ENCODE data around the gene GARIN5B.

GARIN5B gene

DNA sequence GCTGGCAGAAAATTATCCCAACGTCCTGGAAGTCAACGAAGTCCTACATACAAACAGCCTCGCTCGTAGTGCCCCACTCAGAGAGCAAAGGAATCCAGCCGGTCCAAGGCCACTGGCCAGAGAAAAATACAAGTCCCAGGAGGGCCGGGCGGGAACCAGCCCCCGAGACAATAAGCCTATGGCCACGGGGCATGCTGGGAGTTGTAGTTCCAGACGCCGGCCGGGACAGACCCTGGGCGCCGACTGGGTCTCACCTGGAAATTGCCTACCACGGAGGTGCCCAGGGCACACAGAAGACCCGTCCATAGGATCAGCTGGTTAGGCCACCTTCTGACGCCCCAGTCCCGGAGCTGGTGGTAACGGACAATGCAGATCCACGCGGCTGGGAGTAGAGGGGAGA lies 43.3 kb downstream of the GARIN5B start:
- peak; percentile 91 for DNase-seq

DNA sequence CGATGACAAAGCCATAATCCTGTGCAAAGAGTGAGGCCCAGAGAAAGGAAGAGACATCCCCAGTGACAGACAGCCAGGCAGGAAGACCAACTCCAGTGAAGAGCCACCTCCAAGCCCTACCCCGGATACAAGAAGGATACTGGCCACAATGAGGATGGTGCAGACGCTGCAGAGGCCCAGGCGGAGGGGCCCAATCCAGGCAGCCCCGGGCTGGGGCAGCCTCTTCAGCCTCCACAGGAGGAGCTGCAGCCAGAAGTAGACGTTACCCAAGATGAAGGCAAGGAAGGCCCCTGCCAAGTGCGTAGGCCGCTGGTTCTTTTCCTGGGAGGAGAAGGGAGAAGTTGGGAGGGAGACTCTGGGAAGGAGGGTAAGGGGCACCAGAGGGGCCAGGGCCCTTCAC lies 46.4 kb downstream of the GARIN5B start:
- DNase-seq = no peak

GRCh38 chr19:55315956-55316525 lies 47.0 kb downstream of the GARIN5B start:
- DNase-seq = no peak

DNA sequence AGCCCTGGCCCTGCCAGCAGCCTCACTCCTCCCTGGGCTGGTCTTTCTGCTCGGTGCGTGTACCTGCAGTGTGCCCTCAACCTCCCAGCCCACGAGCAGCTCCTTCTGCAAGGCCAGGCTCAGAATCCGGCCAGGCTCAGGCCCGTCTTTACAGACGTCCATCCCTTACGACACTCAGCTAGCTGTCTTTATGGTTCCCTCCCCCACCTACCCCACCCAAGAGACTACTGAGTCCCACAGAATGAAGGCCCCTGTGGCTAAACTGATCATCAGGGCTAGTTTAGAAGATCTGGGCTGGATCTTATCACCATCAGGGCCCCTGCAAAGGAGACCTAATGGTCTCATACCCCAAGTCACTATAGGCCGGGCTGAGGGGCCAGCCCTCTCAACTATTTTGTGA lies 48.7 kb downstream of the GARIN5B start:
- DNase-seq = no peak

DNA sequence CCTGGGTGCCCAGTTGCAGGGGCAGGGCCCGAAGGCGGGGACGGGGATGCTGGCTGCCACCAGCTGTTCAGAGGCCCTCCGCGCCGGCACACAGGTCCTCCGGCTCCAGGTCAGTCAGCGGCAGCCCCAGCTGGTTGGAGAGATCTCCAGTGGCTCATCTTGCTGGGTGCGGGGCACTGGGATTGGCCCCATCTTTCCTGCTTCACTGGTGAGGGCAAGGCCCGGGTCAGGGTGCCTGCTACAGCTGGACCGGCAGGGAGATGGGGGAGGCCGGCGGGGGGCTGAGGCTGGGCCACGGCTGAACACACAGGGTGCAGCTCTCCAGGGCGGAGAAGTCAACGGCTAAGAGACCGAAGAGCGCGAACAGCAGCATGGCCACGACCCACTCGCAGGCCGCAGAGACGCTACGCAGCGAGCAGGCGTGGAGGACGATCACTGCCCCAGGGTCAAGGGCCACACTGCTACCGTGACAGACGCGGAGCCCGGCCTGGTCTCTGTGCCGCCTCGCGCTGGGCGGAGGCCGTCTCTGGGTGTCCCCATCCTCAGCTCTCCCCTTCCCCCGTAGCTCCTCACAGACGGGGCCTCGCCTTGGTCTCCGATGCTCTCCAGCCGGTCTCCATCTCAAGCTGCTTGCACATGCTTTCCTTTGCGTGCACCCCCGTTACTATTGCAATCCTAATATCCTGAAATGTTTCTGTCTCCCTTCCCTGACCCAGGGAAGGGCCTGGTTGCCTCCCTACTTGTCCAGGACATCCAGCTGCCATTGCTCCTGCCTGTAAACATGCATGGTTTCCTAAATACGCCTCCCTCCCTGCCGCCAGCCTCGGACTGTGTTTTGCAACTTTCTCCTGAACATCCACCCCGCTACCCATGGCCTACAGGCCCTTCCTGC lies 50.2 kb downstream of the GARIN5B start:
- DNase-seq = no peak

DNA sequence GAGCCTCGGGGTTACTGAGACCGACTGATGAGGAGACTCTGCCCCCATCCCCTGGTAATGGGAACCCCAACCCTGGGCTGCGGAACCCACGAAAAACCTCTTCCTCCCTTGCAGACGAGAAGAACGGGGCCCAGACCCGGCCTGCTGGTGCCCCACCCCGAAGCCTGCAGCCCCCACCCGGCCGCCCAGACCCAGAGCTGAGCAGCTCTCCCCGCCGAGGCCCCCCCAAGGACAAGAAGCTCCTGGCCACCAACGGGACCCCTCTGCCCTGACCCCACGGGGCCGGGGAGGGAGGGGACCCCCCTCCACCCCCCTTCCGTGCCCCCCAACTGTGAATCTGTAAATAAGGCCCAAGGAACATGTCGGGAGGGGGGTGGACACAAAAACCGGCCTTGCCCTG lies 51.3 kb downstream of the GARIN5B start:
- no peak for DNase-seq

DNA sequence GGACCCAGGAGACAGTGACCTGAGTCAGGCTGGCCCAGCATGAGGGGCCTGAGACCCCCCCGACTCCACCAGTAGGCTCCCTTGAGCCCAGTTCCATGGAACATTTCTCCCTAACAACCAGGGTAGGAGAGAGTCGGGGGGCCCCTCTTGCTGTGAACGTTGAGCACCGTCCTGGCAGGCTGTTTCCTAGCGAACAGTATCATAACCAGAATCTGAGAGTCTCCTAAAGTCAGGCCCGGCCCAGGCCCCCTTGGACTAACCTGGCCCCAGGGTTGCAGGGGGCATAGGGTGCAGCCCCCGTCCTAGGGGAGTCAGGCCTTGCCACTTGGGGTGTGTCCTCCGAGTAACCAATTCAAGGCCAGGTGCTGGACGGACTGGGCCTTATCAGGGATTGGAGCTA lies 51.7 kb downstream of the GARIN5B start:
- no peak for DNase-seq

DNA sequence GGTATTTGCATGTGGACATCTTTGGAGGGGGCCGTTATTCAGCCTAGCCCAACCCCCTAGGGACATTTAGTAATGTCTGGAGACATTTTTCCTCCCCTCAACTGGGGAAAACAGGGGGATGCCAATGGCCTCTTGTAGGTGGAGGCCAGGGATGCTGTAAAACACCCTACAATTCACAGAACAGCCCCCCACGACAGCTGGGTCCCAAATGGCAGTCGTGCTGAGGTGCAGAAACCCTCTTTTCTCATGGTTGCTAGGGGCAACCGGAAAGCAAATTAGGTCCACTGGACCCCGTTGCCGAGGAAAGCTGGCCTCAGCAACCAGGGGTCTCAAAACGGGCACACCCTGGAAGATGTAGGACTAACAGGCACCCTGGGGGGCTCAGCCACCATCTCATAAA lies 52.6 kb downstream of the GARIN5B start:
- DNase-seq = no peak

DNA sequence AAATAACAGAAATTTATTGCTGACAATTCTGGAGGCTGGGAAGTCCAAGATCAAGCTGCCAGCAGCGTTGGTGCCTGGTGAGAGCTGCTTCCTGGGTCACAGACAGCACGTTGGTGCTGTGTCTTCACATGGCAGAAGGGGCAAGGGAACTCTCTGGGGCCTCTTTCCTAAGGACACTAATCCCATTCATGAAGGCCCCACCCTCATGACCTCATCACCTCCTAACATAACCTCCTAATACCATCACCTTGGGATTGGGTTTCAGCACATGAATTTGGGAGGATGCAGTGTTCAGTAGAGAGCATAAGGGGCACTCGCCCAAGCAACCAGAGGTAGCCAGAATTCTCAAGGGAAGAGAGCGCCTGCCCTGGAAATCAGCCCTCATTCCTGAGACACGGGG lies 53.6 kb downstream of the GARIN5B start:
- DNase-seq = no peak

DNA sequence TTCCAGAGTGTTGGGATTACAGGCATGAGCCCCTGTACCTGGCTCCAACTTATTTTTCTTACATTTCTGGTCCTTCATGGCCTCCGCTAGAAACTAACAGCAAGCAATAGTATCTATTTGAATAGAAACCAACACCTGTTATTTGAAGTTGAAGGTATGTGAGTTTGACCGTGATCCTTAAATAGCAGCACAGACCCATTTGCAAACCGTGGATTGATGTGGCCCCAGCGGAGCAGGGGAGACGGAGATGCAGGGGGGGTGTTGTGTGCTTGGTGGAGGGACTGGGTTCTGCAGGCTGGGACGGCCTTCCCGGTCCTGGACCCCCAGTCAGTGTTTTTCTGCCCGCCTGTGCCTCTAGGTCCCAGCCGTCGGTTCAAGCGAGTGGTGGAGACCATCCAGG lies 54.8 kb downstream of the GARIN5B start:
- DNase-seq = no peak

DNA sequence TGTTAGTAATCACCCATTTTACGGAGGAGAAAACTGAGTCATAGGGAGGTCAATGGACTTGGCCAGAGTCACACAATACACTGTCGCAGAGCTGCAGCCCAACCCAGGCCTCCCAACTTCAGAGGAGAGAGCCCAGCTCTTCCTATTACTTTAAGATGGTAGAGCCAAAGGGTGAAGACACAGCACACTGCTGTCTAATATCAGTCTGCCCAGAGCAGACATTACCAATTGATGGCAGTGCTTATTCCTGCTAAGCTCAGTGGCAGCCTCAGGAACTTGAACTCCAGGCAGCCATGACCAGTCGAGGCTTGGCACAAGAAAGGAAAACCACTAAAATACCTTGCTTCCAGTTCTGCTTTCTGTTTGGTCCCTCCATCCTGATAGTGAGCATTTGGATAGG lies 56.3 kb downstream of the GARIN5B start:
- no peak for DNase-seq

GRCh38 chr19:55305983-55306562 lies 57.0 kb downstream of the GARIN5B start:
- no peak for DNase-seq

GRCh38 chr19:55305491-55305890 lies 57.6 kb downstream of the GARIN5B start:
- DNase-seq = peak; percentile 61

GRCh38 chr19:55304980-55305379 lies 58.1 kb downstream of the GARIN5B start:
- no peak for DNase-seq
